WTC11 (cell line): Measurements from ENCODE around the gene ZNF397. TPM values are rescaled to one million over a fixed set of nuclear protein-coding genes. Genes with fewer than 3 reads are reported as not detected.

ENCODE experiments used
- ATAC-seq: fragments of 200-7000 bp; cut with Tn5 transposase; 2 replicates; pipeline ENCODE4 v1.10.0; 2021; ENCODE audit warnings: mild to moderate bottlenecking, moderate library complexity
- CTCF ChIA-PET: fragments of 300-600 bp; sonication (Branson Sonifier 250); formaldehyde crosslinking; loops from one replicate; lab custom pipeline; 2021; ENCODE audit warnings: antibody characterized with exemption; lab: Charles Lee
- POLR2A ChIA-PET: fragments of 350-600 bp; sonication (Branson Sonifier 250); formaldehyde crosslinking; loops from one replicate; lab custom pipeline; 2021; ENCODE audit warnings: antibody characterized with exemption; lab: Charles Lee
- DNase-seq: peaks from one replicate; pipeline ENCODE4 v3.0.0; 2021; ENCODE audit warnings: low spot score
- H3K27ac Mint-ChIP-seq: 2 replicates; pipeline ENCODE4 v1.8.0; 2021; ENCODE audit warnings: mixed read lengths
- H3K27me3 Mint-ChIP-seq: 2 replicates; pipeline ENCODE4 v1.8.0; 2021; ENCODE audit warnings: low read depth, mild to moderate bottlenecking, moderate library complexity, mixed read lengths
- H3K36me3 Mint-ChIP-seq: 2 replicates; pipeline ENCODE4 v1.8.0; 2021; ENCODE audit warnings: mixed read lengths
- H3K4me1 Mint-ChIP-seq: 2 replicates; pipeline ENCODE4 v1.8.0; 2022; ENCODE audit warnings: mixed read lengths
- H3K4me3 Mint-ChIP-seq: 2 replicates; pipeline ENCODE4 v1.8.0; 2021; ENCODE audit warnings: mild to moderate bottlenecking, moderate library complexity, mixed read lengths
- H3K9me3 Mint-ChIP-seq: 2 replicates; pipeline ENCODE4 v1.8.0; 2021; ENCODE audit warnings: mixed read lengths
- AFF4 ChIP-seq: sonication (generic); formaldehyde crosslinking; IDR thresholded peaks from 2 replicates; pipeline ENCODE4 v1.8.1; 2023; ENCODE audit warnings: mild to moderate bottlenecking, missing genetic modification reagents, borderline replicate concordance
- ARID4B ChIP-seq: sonication (generic); formaldehyde crosslinking; IDR thresholded peaks from 2 replicates; pipeline ENCODE4 v1.8.0; 2023; ENCODE audit warnings: missing genetic modification reagents, mild to moderate bottlenecking, borderline replicate concordance
- ATF1 ChIP-seq: sonication (generic); formaldehyde crosslinking; IDR thresholded peaks from 2 replicates; pipeline ENCODE4 v1.8.1; 2023; ENCODE audit warnings: mild to moderate bottlenecking, moderate library complexity, missing genetic modification reagents
- E2F1 ChIP-seq: sonication (generic); formaldehyde crosslinking; IDR thresholded peaks from 2 replicates; pipeline ENCODE4 v1.8.0; 2022; ENCODE audit warnings: mild to moderate bottlenecking, missing genetic modification reagents
- E2F5 ChIP-seq: sonication (generic); formaldehyde crosslinking; IDR thresholded peaks from 2 replicates; pipeline ENCODE4 v1.8.1; 2022; ENCODE audit warnings: mild to moderate bottlenecking, moderate library complexity, missing genetic modification reagents
- ELF4 ChIP-seq: sonication (generic); formaldehyde crosslinking; IDR thresholded peaks from 2 replicates; pipeline ENCODE4 v1.8.1; 2022; ENCODE audit warnings: low read depth, mild to moderate bottlenecking, moderate library complexity, missing genetic modification reagents
- ESRRA ChIP-seq: sonication (generic); formaldehyde crosslinking; IDR thresholded peaks from 2 replicates; pipeline ENCODE4 v1.8.1; 2022; ENCODE audit warnings: mild to moderate bottlenecking, missing genetic modification reagents, borderline replicate concordance
- HMGA2 ChIP-seq: fragments of 250-450 bp; sonication (Bioruptor Pico); IDR thresholded peaks from 2 replicates; pipeline ENCODE4 v1.4.0; 2021; ENCODE audit warnings: mild to moderate bottlenecking, moderate library complexity
- IRF2 ChIP-seq: sonication (generic); formaldehyde crosslinking; IDR thresholded peaks from 2 replicates; pipeline ENCODE4 v1.8.0; 2022; ENCODE audit warnings: low read depth, missing genetic modification reagents, borderline replicate concordance
- JUN ChIP-seq: sonication (generic); formaldehyde crosslinking; IDR thresholded peaks from 2 replicates; pipeline ENCODE4 v1.8.0; 2023; ENCODE audit warnings: mild to moderate bottlenecking, missing genetic modification reagents
- OVOL2 ChIP-seq: fragments of 250-450 bp; sonication (Bioruptor Pico); IDR thresholded peaks from 2 replicates; pipeline ENCODE4 v1.9.0; 2021; ENCODE audit warnings: mild to moderate bottlenecking, borderline replicate concordance
- RELA ChIP-seq: sonication (generic); formaldehyde crosslinking; IDR thresholded peaks from 2 replicates; pipeline ENCODE4 v1.8.1; 2022; ENCODE audit warnings: missing genetic modification reagents, mild to moderate bottlenecking, borderline replicate concordance
- RORB ChIP-seq: fragments of 250-450 bp; sonication (Bioruptor Pico); IDR thresholded peaks from 2 replicates; pipeline ENCODE4 v1.9.0; 2021; ENCODE audit warnings: mild to moderate bottlenecking
- SMAD4 ChIP-seq: sonication (generic); formaldehyde crosslinking; IDR thresholded peaks from 2 replicates; pipeline ENCODE4 v1.8.0; 2022; ENCODE audit warnings: mild to moderate bottlenecking, missing genetic modification reagents
- TCF7 ChIP-seq: sonication (generic); formaldehyde crosslinking; IDR thresholded peaks from 2 replicates; pipeline ENCODE4 v1.8.0; 2022; ENCODE audit warnings: mild to moderate bottlenecking, low read depth, missing genetic modification reagents, moderate library complexity
- TEAD4 ChIP-seq: sonication (generic); formaldehyde crosslinking; IDR thresholded peaks from 2 replicates; pipeline ENCODE4 v1.8.0; 2022; ENCODE audit warnings: mild to moderate bottlenecking, missing genetic modification reagents
- ZBTB21 ChIP-seq: sonication (generic); formaldehyde crosslinking; IDR thresholded peaks from 2 replicates; pipeline ENCODE4 v1.8.1; 2023; ENCODE audit warnings: mild to moderate bottlenecking, missing genetic modification reagents, borderline replicate concordance
- ZBTB43 ChIP-seq: sonication (generic); formaldehyde crosslinking; IDR thresholded peaks from 2 replicates; pipeline ENCODE4 v1.8.1; 2023; ENCODE audit warnings: mild to moderate bottlenecking, missing genetic modification reagents
- ZNF121 ChIP-seq: sonication (generic); formaldehyde crosslinking; IDR thresholded peaks from 2 replicates; pipeline ENCODE4 v1.8.0; 2023; ENCODE audit warnings: missing genetic modification reagents
- ZNF138 ChIP-seq: sonication (generic); formaldehyde crosslinking; conservative IDR thresholded peaks from 2 replicates; pipeline ENCODE4 v1.8.1; 2022; ENCODE audit warnings: mild to moderate bottlenecking, moderate library complexity, missing genetic modification reagents
- ZNF317 ChIP-seq: sonication (generic); formaldehyde crosslinking; IDR thresholded peaks from 2 replicates; pipeline ENCODE4 v1.8.1; 2023; ENCODE audit warnings: low read depth, mild to moderate bottlenecking, moderate library complexity, missing genetic modification reagents, borderline replicate concordance
- total RNA-seq: library from RNA; stranded (reverse); gene quantifications from 3 replicates; pipeline ENCODE4 v1.2.3, GENCODE V29; 2021

Gene ZNF397
- total RNA-seq, 1 experiment from 2014 or later: 44.0 TPM

GRCh38 chr18:35242426-35242825 lies 1.6 kb downstream of the ZNF397 start:
- no peak for TF ChIP-seq ZBTB43 (CRISPR knock-in tag)
- TF ChIP-seq ZNF121 (CRISPR knock-in tag): no peak
- H3K27ac Mint-ChIP-seq: peak overlapping the region; percentile 65; the same call in 1 of the 2 replicates
- peaks cover 53% of the 10 kb centered on the region for H3K36me3 Mint-ChIP-seq

GRCh38 chr18:35244671-35245070 lies 3.8 kb downstream of the ZNF397 start:
- TF ChIP-seq ZNF121 (CRISPR knock-in tag): no peak
- TF ChIP-seq OVOL2: no peak
- no peak for TF ChIP-seq HMGA2
- TF ChIP-seq ARID4B: no peak
- TF ChIP-seq ESRRA (CRISPR knock-in tag): no peak
- no peak for TF ChIP-seq E2F5 (CRISPR knock-in tag)
- no peak for TF ChIP-seq ATF1 (CRISPR knock-in tag)
- TF ChIP-seq TCF7 (CRISPR knock-in tag): no peak
- no peak for TF ChIP-seq ELF4 (CRISPR knock-in tag)
- no peak for TF ChIP-seq SMAD4 (CRISPR knock-in tag)
- no peak for TF ChIP-seq ZNF317 (CRISPR knock-in tag)
- Mint-ChIP-seq H3K4me3 (no peak overlapping the region), H3K27me3 (no peaks in the 10 kb centered on the region), H3K9me3 (no peaks in the 10 kb centered on the region), H3K36me3 (peaks cover 71% of the 10 kb centered on the region), H3K4me1 (peaks cover 8% of the 10 kb centered on the region; the same call in 1 of the 2 replicates), H3K27ac (no peak overlapping the region)
- ATAC-seq (no peak), DNase-seq (no peak)
- ChIA-PET CTCF (no interaction called here), POLR2A (no interaction called here)

More at GRCh38 chr18:35242426-35242825, 1.6 kb downstream of the ZNF397 start:
- DNase-seq (no peak), ATAC-seq (no peak)
- ChIA-PET POLR2A (no interaction called here), CTCF (no interaction called here)
- Mint-ChIP-seq H3K9me3 (no peaks in the 10 kb centered on the region), H3K27me3 (no peaks in the 10 kb centered on the region), H3K4me3 (peak overlapping the region; percentile 92), H3K4me1 (peaks cover 8% of the 10 kb centered on the region; the same call in 1 of the 2 replicates)

GRCh38 chr18:35245719-35246317 lies 5.0 kb downstream of the ZNF397 start:
- peaks cover 8% of the 10 kb centered on the region; the same call in 1 of the 2 replicates for H3K4me1 Mint-ChIP-seq
- no peaks in the 10 kb centered on the region for H3K9me3 Mint-ChIP-seq
- DNase-seq (no peak), ATAC-seq (no peak)
- no peak overlapping the region for H3K4me3 Mint-ChIP-seq
- ChIA-PET POLR2A (no interaction called here), CTCF (interaction anchor here (0.7 kb wide), 1 partner anchor 16 kb away, joined by 3 read pairs; no protein-coding TSS in a partner anchor)
- no peak overlapping the region for H3K27ac Mint-ChIP-seq
- H3K36me3 Mint-ChIP-seq: peaks cover 81% of the 10 kb centered on the region
- no peaks in the 10 kb centered on the region for H3K27me3 Mint-ChIP-seq
- no peak for TF ChIP-seq AFF4 (CRISPR knock-in tag)
- TF ChIP-seq HMGA2: no peak
- TF ChIP-seq TEAD4 (CRISPR knock-in tag): no peak
- TF ChIP-seq IRF2: no peak
- no peak for TF ChIP-seq RELA
- TF ChIP-seq ZBTB21 (CRISPR knock-in tag): no peak
- TF ChIP-seq JUN (CRISPR knock-in tag): no peak
- TF ChIP-seq ZNF138 (CRISPR knock-in tag): no peak
- no peak for TF ChIP-seq RORB
- no peak for TF ChIP-seq E2F1 (CRISPR knock-in tag)
